Fibroblast of lung (primary cell): ENCODE measurements around the gene OVOL1. TPM values are rescaled to one million over a fixed set of nuclear protein-coding genes. Genes with fewer than 3 reads are reported as not detected.

Experiments used
- DNase-seq, 2 donors: peaks; one replicate each; pipeline versions ENCODE4 v3.0.0 to v3.0.0-alpha.2; 2010; ENCODE audit warnings: low read depth in 2 of 2
- H2AFZ ChIP-seq: 2 replicates; pipeline ENCODE4 v1.5.1; 2012; ENCODE audit warnings: low read length, control low read depth, inconsistent platforms
- H3K27ac ChIP-seq: 2 replicates; pipeline ENCODE4 v1.5.1; 2011; ENCODE audit warnings: low read length, control low read depth; ENCODE audit not compliant: insufficient read depth
- H3K27me3 ChIP-seq: 2 replicates; pipeline ENCODE4 v1.5.1; 2011; ENCODE audit warnings: mild to moderate bottlenecking, low read length; ENCODE audit not compliant: control insufficient read depth, insufficient read depth
- H3K36me3 ChIP-seq: 2 replicates; pipeline ENCODE4 v1.5.1; 2011; ENCODE audit warnings: low read length; ENCODE audit not compliant: control insufficient read depth, insufficient read depth
- H3K4me1 ChIP-seq: 2 replicates; pipeline ENCODE4 v1.5.1; 2011; ENCODE audit warnings: low read length; ENCODE audit not compliant: control insufficient read depth, insufficient read depth; ENCODE audit errors: extremely low read depth
- H3K4me2 ChIP-seq: 2 replicates; pipeline ENCODE4 v1.5.1; 2011; ENCODE audit warnings: low read length, control low read depth; ENCODE audit not compliant: insufficient read depth; ENCODE audit errors: extremely low read depth
- H3K4me3 ChIP-seq, 4 experiments: fragments of 200-600 bp in 1 of 4; sonication (generic) in 1 of 4; replicated peaks in 1 of 4; 2 replicates each; pipeline ENCODE4 v1.5.1; 2011 to 2016; ENCODE audit warnings: low read length in 4 of 4, low read depth in 3 of 4, mild to moderate bottlenecking in 3 of 4, control low read depth in 2 of 4, inconsistent platforms in 1 of 4, mixed read lengths in 1 of 4; ENCODE audit not compliant: insufficient read depth in 1 of 4; ENCODE audit errors: control extremely low read depth in 1 of 4
- H3K79me2 ChIP-seq: 2 replicates; pipeline ENCODE4 v1.5.1; 2012; ENCODE audit warnings: mild to moderate bottlenecking, low read length, inconsistent platforms; ENCODE audit not compliant: control insufficient read depth, insufficient read depth
- H3K9ac ChIP-seq: 2 replicates; pipeline ENCODE4 v1.5.1; 2011; ENCODE audit warnings: mild to moderate bottlenecking, low read length, control low read depth; ENCODE audit not compliant: insufficient read depth
- H3K9me3 ChIP-seq: 2 replicates; pipeline ENCODE4 v1.5.1; 2012; ENCODE audit warnings: low read depth, low read length; ENCODE audit not compliant: control insufficient read depth, insufficient read depth
- H4K20me1 ChIP-seq: 2 replicates; pipeline ENCODE4 v1.5.1; 2011; ENCODE audit warnings: low read length; ENCODE audit not compliant: control insufficient read depth, insufficient read depth; ENCODE audit errors: extremely low read depth
- CTCF ChIP-seq, 2 donors: IDR thresholded peaks in 1 of 2; conservative IDR thresholded peaks in 1 of 2; 1 replicate in 1 of 2; 2 replicates in 1 of 2; pipeline ENCODE4 v1.5.1; 2011 to 2012; ENCODE audit warnings: low read length in 2 of 2, control low read depth in 1 of 2, inconsistent platforms in 1 of 2, low read depth in 1 of 2, mild to moderate bottlenecking in 1 of 2
- EZH2 ChIP-seq: IDR thresholded peaks from 2 replicates; pipeline ENCODE4 v1.5.1; 2012; ENCODE audit warnings: low read length, control low read depth, mild to moderate bottlenecking; ENCODE audit errors: missing control alignments
- polyA plus RNA-seq, 2 donors: library from polyadenylated mRNA; depleted of rRNA in 1 of 2; stranded (reverse) in 1 of 2; unstranded in 1 of 2; fragments of >200 nt; gene quantifications; 2 replicates each; pipeline ENCODE4 v1.2.1, GENCODE V29; 2011 to 2012; ENCODE audit warnings: missing spikeins in 1 of 2
- total RNA-seq: library from RNA; depleted of rRNA; stranded (reverse); fragments of >200 nt; gene quantifications from 2 replicates; pipeline ENCODE4 v1.2.1, GENCODE V29; 2014

Gene OVOL1
- total and polyA plus RNA-seq, 2 donors (not counting 1 experiment from before 2014, with no cell fraction given), result not detected

GRCh38 chr11:65808744-65809341 is 22.0 kb downstream of the OVOL1 start:
- no peaks in the 10 kb centered on the region for H3K79me2 ChIP-seq
- no peak overlapping the region for H2AFZ ChIP-seq
- no peak for DNase-seq
- H3K4me1 ChIP-seq, result no peaks in the 10 kb centered on the region
- no peak overlapping the region for H3K9ac ChIP-seq
- no peak overlapping the region for H3K27ac ChIP-seq
- H3K9me3 ChIP-seq, result no peaks in the 10 kb centered on the region
- no peak overlapping the region for H3K4me3 ChIP-seq
- no peaks in the 10 kb centered on the region for H3K36me3 ChIP-seq
- no peak for TF ChIP-seq CTCF (conservative IDR thresholded peaks at IDR 0.05 in 1 of 2, IDR thresholded peaks at IDR 0.05 in 1 of 2; ENCODE audit: low read depth in 1 of 2, low read length in 2 of 2)
- H3K4me2 ChIP-seq, result no peak overlapping the region
- no peaks in the 10 kb centered on the region for H4K20me1 ChIP-seq
- H3K27me3 ChIP-seq, result peaks cover 3% of the 10 kb centered on the region

- Histone ChIP-seq H3K79me2 (no peaks in the 10 kb centered on the region), H3K27ac (no peak overlapping the region), H3K9me3 (no peaks in the 10 kb centered on the region), H3K9ac (no peak overlapping the region), H2AFZ (no peak overlapping the region), H3K4me3 (no peak overlapping the region), H4K20me1 (no peaks in the 10 kb centered on the region), H3K36me3 (no peaks in the 10 kb centered on the region), H3K27me3 (no peaks in the 10 kb centered on the region), H3K4me1 (no peaks in the 10 kb centered on the region), H3K4me2 (no peak overlapping the region)
- no peak for TF ChIP-seq EZH2
- DNase-seq, result no peak
Observed at GRCh38 chr11:65809496-65809895, 22.6 kb downstream of the OVOL1 start.

GRCh38 chr11:65810046-65810868 is 23.4 kb downstream of the OVOL1 start:
- no peaks in the 10 kb centered on the region for H4K20me1 ChIP-seq
- TF ChIP-seq EZH2, result no peak
- no peak for TF ChIP-seq CTCF (conservative IDR thresholded peaks at IDR 0.05 in 1 of 2, IDR thresholded peaks at IDR 0.05 in 1 of 2; ENCODE audit: low read depth in 1 of 2, low read length in 2 of 2)
- H3K9me3 ChIP-seq, result no peaks in the 10 kb centered on the region
- no peaks in the 10 kb centered on the region for H3K36me3 ChIP-seq
- no peak overlapping the region for H3K27ac ChIP-seq
- no peak overlapping the region for H3K4me3 ChIP-seq
- H3K27me3 ChIP-seq, result no peaks in the 10 kb centered on the region
- H2AFZ ChIP-seq, result no peak overlapping the region
- H3K79me2 ChIP-seq, result no peaks in the 10 kb centered on the region
- no peak overlapping the region for H3K4me2 ChIP-seq
- DNase-seq, result no peak
- no peak overlapping the region for H3K9ac ChIP-seq
- H3K4me1 ChIP-seq, result no peaks in the 10 kb centered on the region
